Stimulated activated effector memory CD8-positive, alpha-beta T cell treated with anti-CD3 and anti-CD28 coated beads, Interleukin-12 subunit alpha, Interleukin-12 subunit beta, amount 100 ng/mL, for 72 hours (primary cell): Measurements from ENCODE around the gene ARHGAP33.
"Not testable (repeated sequence)": the region's sequence is repeated elsewhere in the genome, so short reads cannot be mapped to it uniquely, and the experiment has no call there.

ENCODE experiments used
- ATAC-seq: fragments of 150-1000 bp; cut with Tn5 transposase; 2 replicates; pipeline ENCODE4 v1.10.0; 2021
- DNase-seq, 2 donors: peaks; one replicate each; pipeline ENCODE4 v3.0.0; 2021 to 2022; ENCODE audit warnings: low spot score in 2 of 2
- H3K27ac Mint-ChIP-seq: one replicate; pipeline ENCODE4 v1.8.0; 2022; ENCODE audit warnings: mild to moderate bottlenecking, mixed read lengths
- H3K36me3 Mint-ChIP-seq: one replicate; pipeline ENCODE4 v1.8.0; 2022; ENCODE audit warnings: mild to moderate bottlenecking, mixed read lengths
- H3K4me1 Mint-ChIP-seq: one replicate; pipeline ENCODE4 v1.8.0; 2022; ENCODE audit warnings: mixed read lengths
- H3K4me3 Mint-ChIP-seq: one replicate; pipeline ENCODE4 v1.8.0; 2022; ENCODE audit warnings: mild to moderate bottlenecking, mixed read lengths
- H3K9me3 Mint-ChIP-seq: one replicate; pipeline ENCODE4 v1.8.0; 2022; ENCODE audit warnings: mixed read lengths

Gene ARHGAP33

GRCh38 chr19:35757749-35758608, 17.4 kb upstream of the ARHGAP33 start, which contains the start of gene PROSER3:
Gene PROSER3 (plus strand): TSS chr19:35758176. CDS start chr19:35758216, 40 bp downstream.
- Mint-ChIP-seq H3K27ac (peak within 1 kb of the TSS; percentile 97), H3K4me3 (peak within 1 kb of the TSS; percentile 93), H3K9me3 (no peaks in the 10 kb centered on the region), H3K4me1 (peaks cover 40% of the 10 kb centered on the region), H3K36me3 (peaks cover 41% of the 10 kb centered on the region)
- peak; percentile 97 for ATAC-seq
- peak; percentile 96 to 99 for DNase-seq

GRCh38 chr19:35759697-35760096, 15.7 kb upstream of the ARHGAP33 start:
- Mint-ChIP-seq H3K4me3 (peak overlapping the region; percentile 93), H3K27ac (no peak overlapping the region)

DNA sequence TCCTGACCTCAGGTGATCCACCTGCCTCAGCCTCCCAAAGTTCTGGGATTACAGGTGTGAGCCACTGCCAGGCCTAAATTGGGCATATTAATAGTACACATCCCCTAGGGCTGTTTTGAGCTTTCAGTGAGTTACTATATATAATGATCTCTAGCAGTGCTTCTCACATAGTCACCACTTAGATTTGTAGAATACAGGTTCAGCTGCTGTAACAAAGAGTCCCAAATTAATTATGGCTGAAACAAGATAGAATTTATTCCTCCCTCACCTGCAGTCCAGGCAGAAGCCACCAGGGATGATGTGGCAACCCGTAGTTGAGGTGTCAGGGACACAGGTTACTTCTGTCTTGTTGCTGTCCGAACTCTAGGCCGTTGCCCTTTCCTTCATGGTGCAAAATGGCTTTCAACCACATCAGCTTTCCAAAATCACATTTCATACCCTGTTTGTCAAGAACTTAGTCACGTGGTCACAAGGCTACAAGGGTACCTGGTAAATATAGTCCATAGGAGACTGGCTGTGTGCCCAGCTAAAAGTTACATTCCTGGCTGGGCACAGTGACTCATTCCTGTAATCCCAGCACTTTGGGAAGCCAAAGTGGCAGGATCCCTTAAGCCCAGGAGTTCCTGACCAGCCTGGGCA, 14.5 kb upstream of the ARHGAP33 start:
- Mint-ChIP-seq H3K4me3 (no peak overlapping the region), H3K9me3 (no peaks in the 10 kb centered on the region), H3K27ac (no peak overlapping the region), H3K36me3 (peaks cover 57% of the 10 kb centered on the region), H3K4me1 (peaks cover 32% of the 10 kb centered on the region)
- ATAC-seq (no peak), DNase-seq (no peak)

More at GRCh38 chr19:35759697-35760096, 15.7 kb upstream of the ARHGAP33 start:
- peaks cover 54% of the 10 kb centered on the region for H3K36me3 Mint-ChIP-seq
- ATAC-seq, result no peak
- no peak for DNase-seq
- no peaks in the 10 kb centered on the region for H3K9me3 Mint-ChIP-seq
- H3K4me1 Mint-ChIP-seq, result peaks cover 39% of the 10 kb centered on the region

DNA sequence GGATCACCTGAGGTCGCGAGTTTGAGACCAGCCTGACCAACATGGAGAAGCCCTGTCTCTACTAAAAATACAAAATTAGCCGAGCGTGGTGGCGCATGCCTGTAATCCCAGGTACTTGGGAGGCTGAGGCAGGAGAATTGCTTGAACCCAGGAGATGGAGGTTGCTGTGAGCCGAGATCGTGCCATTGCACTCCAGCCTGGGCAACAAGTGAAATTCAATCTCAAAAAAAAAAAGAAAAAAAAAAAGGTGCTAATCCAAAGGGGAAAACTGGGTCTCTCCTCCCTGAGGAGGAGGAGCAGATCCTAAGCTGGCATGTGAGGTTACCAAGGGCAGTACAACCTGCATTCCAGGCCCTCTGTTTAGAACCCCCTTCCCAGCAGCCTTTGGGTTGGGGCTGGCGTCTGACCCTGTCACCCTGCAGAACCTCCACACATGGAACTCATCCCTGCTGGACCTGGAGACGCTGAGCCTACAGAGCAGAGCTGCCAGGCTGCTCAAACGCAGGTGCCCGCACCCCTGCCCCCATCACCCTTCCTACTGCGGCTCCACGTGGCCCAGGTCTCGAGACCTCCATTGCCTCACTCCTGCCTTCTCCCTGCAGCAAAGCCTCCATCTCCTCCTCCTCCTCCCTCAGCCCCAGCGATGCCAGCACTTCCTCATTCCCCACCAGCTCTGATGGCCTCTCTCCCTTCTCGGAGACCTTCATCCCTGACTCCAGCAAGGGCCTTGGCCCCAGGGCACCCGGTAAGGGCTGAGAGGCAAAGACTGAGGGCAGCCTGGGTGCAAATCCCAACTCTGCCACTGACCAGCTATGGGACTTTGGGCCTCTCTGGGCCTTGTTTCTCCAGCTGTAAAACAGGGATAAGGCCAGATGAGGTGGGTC, 10.7 kb upstream of the ARHGAP33 start:
- no peak for DNase-seq
- no peak for ATAC-seq
- peaks cover 2% of the 10 kb centered on the region for H3K4me1 Mint-ChIP-seq
- H3K9me3 Mint-ChIP-seq, result no peaks in the 10 kb centered on the region
- no peak overlapping the region for H3K4me3 Mint-ChIP-seq
- no peak overlapping the region for H3K27ac Mint-ChIP-seq
- peaks cover 55% of the 10 kb centered on the region for H3K36me3 Mint-ChIP-seq

GRCh38 chr19:35766571-35767104, 8.7 kb upstream of the ARHGAP33 start:
- no peaks in the 10 kb centered on the region for H3K9me3 Mint-ChIP-seq
- no peaks in the 10 kb centered on the region for H3K4me1 Mint-ChIP-seq
- H3K36me3 Mint-ChIP-seq, result peaks cover 58% of the 10 kb centered on the region
- H3K27ac Mint-ChIP-seq, result no peak overlapping the region
- ATAC-seq, result peak; percentile 8
- no peak for DNase-seq
- H3K4me3 Mint-ChIP-seq, result no peak overlapping the region

GRCh38 chr19:35767288-35768081, 7.9 kb upstream of the ARHGAP33 start:
- peak; percentile 21 for ATAC-seq
- H3K36me3 Mint-ChIP-seq, result peaks cover 50% of the 10 kb centered on the region
- no peaks in the 10 kb centered on the region for H3K9me3 Mint-ChIP-seq
- no peak for DNase-seq
- H3K4me3 Mint-ChIP-seq, result no peak overlapping the region
- no peak overlapping the region for H3K27ac Mint-ChIP-seq
- no peaks in the 10 kb centered on the region for H3K4me1 Mint-ChIP-seq

DNA sequence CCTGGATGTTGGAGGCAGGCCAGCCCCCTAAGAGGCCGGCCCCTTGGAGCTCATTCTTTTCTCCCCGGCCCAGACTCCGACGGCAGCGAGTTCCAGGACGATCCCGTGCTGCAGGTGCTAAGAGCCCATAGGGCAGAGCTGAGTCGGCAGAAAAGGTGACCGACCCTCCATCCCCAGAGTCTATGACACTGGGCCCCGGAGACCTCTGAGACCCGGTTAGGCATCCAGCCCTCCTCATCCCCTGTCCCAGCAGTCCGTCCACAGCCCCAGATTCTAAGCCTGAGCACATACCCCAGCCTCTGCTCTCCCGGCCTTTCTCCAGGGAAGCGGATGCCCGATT, 7.3 kb upstream of the ARHGAP33 start:
- H3K4me3 Mint-ChIP-seq, result no peak overlapping the region

DNA sequence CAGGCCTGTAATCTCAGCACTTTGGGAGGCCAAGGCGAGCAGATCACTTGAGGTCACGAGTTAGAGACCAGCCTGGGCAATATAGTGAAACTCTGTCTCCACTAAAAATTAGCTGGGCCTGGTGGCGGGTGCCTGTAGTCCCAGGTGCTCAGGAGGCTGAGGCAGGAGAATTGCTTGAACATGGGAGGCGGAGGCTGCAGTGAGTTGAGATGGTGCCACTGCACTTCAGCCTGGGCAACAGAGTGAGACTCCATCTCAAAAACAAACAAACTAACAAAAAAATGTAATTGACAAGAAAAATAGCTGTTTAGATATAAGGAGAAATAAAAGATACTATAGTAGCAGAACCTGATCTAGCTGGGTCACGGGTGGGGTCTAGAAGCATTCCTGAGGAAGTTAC, 3.0 kb upstream of the ARHGAP33 start:
- not testable (repeated sequence) for H3K4me3 Mint-ChIP-seq, DNase-seq, H3K27ac Mint-ChIP-seq, H3K9me3 Mint-ChIP-seq, ATAC-seq
- Mint-ChIP-seq H3K4me1 (peaks cover 25% of the 10 kb centered on the region), H3K36me3 (peaks cover 33% of the 10 kb centered on the region)

More for the DNA sequence above, 7.3 kb upstream of the ARHGAP33 start:
- Mint-ChIP-seq H3K4me1 (no peaks in the 10 kb centered on the region), H3K36me3 (peaks cover 44% of the 10 kb centered on the region), H3K27ac (peak overlapping the region; percentile 58), H3K9me3 (no peaks in the 10 kb centered on the region)
- no peak for ATAC-seq
- no peak for DNase-seq

- no peaks in the 10 kb centered on the region for H3K9me3 Mint-ChIP-seq
- peaks cover 33% of the 10 kb centered on the region for H3K36me3 Mint-ChIP-seq
- H3K4me1 Mint-ChIP-seq, result peaks cover 25% of the 10 kb centered on the region
- DNase-seq (no peak), ATAC-seq (no peak)
- H3K27ac Mint-ChIP-seq, result no peak overlapping the region
- no peak overlapping the region for H3K4me3 Mint-ChIP-seq
Measured at GRCh38 chr19:35773020-35773806, 2.2 kb upstream of the ARHGAP33 start.

- ATAC-seq, result no peak
- no peak for DNase-seq
- Mint-ChIP-seq H3K4me1 (peaks cover 25% of the 10 kb centered on the region), H3K9me3 (no peaks in the 10 kb centered on the region), H3K4me3 (peak overlapping the region; percentile 82), H3K27ac (no peak overlapping the region), H3K36me3 (peaks cover 24% of the 10 kb centered on the region)
Measured at GRCh38 chr19:35774274-35775045, 904 bp upstream of the ARHGAP33 start.

- ATAC-seq, result peak; percentile 4
- H3K27ac Mint-ChIP-seq, result no peak overlapping the region
- H3K36me3 Mint-ChIP-seq, result peaks cover 24% of the 10 kb centered on the region
Measured at GRCh38 chr19:35775046-35775297, 392 bp upstream of the ARHGAP33 start.

GRCh38 chr19:35776102-35776788, 881 bp downstream of the ARHGAP33 start:
- peaks cover 24% of the 10 kb centered on the region for H3K36me3 Mint-ChIP-seq
- H3K9me3 Mint-ChIP-seq, result no peaks in the 10 kb centered on the region
- H3K4me3 Mint-ChIP-seq, result peak overlapping the region; percentile 82
- peak overlapping the region; percentile 80 for H3K27ac Mint-ChIP-seq
- DNase-seq (no peak), ATAC-seq (no peak)
- H3K4me1 Mint-ChIP-seq, result peaks cover 25% of the 10 kb centered on the region

More at GRCh38 chr19:35775046-35775297, 392 bp upstream of the ARHGAP33 start:
- H3K9me3 Mint-ChIP-seq, result no peaks in the 10 kb centered on the region
- no peak for DNase-seq
- H3K4me3 Mint-ChIP-seq, result peak overlapping the region; percentile 82
- H3K4me1 Mint-ChIP-seq, result peaks cover 25% of the 10 kb centered on the region
